ENCODE results near the gene MTFMT.

The MTFMT gene

DNA sequence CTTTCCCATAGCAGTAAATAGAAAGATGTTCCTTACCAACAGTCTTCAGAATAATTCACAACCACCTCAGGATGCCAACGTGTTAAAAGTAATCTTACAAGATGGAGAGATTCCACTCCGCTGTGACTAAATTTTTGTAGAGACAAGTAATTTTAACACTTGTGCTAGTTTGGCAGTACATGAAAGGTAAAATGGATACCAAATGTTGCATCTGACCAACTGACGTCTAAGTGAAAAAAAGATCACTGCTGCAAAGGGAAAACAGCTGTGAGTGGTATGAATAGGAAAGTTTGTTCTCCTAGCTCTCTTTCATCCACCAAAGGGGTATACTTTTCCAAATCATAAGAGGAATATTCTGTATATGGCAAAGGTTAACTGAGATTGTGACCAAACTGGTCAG is 42.3 kb downstream of the MTFMT start:
- no peak overlapping the region for H3K27ac ChIP-seq (ENCODE audit: low read depth, low read length)
- no peak overlapping the region for H3K9ac ChIP-seq (ENCODE audit: low read length)
- H3K4me3 ChIP-seq (ENCODE audit: low read length): no peak overlapping the region
- H3K27me3 ChIP-seq (ENCODE audit: control insufficient read depth, insufficient read depth, low read length): no peaks in the 10 kb centered on the region
- H3K36me3 ChIP-seq (ENCODE audit: control insufficient read depth, insufficient read depth, low read length): no peaks in the 10 kb centered on the region
- H3K4me1 ChIP-seq (ENCODE audit: control insufficient read depth, insufficient read depth, low read length): peaks cover 3% of the 10 kb centered on the region

DNA sequence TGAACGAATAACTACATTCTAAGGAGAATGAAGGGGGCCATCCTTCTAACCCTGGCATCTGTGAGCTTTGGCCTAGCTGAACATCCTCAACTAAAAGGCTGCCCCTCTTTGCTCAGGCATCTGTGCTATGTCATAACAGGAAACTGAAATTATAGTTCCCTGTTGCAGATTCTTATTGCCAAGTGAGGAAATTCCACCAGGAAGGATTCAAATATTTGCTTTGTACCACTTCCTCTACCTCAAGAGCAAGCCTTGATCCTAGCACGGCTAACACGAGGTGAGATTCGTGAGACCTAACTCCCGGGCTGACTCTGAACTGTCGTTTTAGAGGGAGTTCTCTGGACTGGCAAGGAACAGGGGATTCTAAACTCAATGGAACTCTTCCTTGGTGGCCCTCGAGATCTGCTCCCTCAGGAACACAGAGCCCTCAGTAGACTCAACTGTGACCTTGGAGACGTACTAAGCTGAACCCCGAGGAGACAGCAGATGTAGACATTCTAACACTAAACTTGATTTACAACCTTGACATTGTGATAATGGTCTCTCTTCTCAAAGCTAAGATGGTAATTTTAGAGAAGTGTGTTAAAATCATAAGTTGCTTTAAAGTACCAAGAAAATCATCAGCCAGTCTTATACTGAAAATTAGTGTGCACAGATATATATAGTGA is 43.9 kb downstream of the MTFMT start:
- Histone ChIP-seq H3K36me3 (ENCODE audit: control insufficient read depth, insufficient read depth, low read length) (no peaks in the 10 kb centered on the region), H3K9ac (ENCODE audit: low read length) (no peak overlapping the region), H3K27ac (ENCODE audit: low read depth, low read length) (no peak overlapping the region), H3K27me3 (ENCODE audit: control insufficient read depth, insufficient read depth, low read length) (no peaks in the 10 kb centered on the region), H3K4me3 (ENCODE audit: low read length) (no peak overlapping the region), H3K4me1 (ENCODE audit: control insufficient read depth, insufficient read depth, low read length) (peaks cover 3% of the 10 kb centered on the region)

DNA sequence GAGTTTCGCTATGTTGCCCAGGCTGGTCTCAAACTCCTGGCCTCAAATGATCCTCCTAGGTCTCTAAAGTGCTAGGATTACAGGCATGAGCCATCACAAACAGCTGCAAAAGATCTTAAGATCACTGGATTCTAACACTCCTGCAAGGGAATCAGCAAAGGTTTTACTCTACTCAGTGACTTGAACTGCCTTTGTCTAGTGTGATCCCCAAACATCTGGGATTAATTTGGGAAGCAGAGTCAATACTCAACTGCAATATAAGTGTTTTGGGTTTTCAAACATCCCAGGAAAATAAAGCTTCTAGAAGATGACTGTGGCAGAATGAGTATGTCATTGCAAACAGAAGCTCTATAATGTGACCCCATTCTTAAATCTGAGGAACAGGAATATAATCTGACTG is 47.0 kb downstream of the MTFMT start:
- Histone ChIP-seq H3K9ac (ENCODE audit: low read length) (no peak overlapping the region), H3K4me3 (ENCODE audit: low read length) (no peak overlapping the region), H3K4me1 (ENCODE audit: control insufficient read depth, insufficient read depth, low read length) (no peaks in the 10 kb centered on the region), H3K36me3 (ENCODE audit: control insufficient read depth, insufficient read depth, low read length) (peaks cover 12% of the 10 kb centered on the region), H3K27ac (ENCODE audit: low read depth, low read length) (no peak overlapping the region), H3K27me3 (ENCODE audit: control insufficient read depth, insufficient read depth, low read length) (no peaks in the 10 kb centered on the region)

DNA sequence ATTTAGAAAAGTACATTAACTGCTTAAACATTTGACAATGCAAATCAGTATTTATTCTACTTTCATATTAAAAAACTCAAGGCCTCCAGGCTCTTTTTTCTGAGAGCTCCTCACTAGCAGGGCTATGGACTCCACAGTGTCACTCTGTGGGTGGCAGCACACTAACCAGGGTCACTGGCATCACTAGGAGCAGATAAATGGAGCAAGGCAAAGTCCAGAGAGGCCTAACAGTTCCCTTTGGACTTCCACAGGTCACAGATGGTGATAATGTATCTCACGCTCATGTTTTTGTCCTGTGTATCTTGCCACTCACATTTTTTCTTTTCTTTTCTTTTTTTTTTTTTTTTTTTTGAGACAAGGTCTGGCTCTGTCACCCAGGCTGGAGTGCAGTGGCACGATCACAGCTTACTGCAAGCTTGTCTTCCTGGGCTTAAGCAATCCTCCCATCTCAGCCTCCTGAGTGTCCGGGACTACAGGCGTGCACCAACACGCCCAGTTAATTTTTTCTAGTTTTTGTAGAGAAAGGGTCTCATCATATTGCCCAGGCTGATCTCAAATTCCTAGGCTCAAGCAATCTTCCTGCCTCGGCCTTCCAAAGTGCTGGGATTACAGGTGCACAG is 47.5 kb downstream of the MTFMT start:
- no peaks in the 10 kb centered on the region for H3K27me3 ChIP-seq (ENCODE audit: control insufficient read depth, insufficient read depth, low read length)
- peaks cover 12% of the 10 kb centered on the region for H3K36me3 ChIP-seq (ENCODE audit: control insufficient read depth, insufficient read depth, low read length)
- no peak overlapping the region for H3K27ac ChIP-seq (ENCODE audit: low read depth, low read length)
- no peak overlapping the region for H3K4me3 ChIP-seq (ENCODE audit: low read length)
- H3K9ac ChIP-seq (ENCODE audit: low read length): no peak overlapping the region
- no peaks in the 10 kb centered on the region for H3K4me1 ChIP-seq (ENCODE audit: control insufficient read depth, insufficient read depth, low read length)

DNA sequence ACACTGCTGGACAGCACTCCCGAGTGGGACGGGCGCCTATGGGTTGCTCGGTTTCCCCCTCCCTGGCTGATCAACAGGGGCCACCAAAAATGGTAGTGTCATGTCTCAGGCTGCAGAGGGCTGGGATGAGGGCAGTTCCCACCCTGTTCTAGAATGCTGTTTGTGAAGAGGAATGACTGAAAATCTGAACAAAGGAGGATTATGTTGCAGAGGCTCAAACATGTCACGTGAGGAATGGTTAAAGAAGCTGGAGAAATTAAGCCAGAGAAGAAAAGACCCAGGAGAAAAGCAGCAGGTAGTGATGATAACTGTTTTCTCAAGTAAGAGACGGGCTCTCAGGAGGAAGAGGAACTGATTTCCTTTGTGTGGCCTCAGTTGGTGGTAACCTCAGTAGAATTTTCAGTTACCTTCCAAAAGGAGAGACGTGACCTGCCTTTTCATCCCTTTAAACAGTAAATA is 50.2 kb downstream of the MTFMT start:
- no peak overlapping the region for H3K9ac ChIP-seq (ENCODE audit: low read length)
- no peak overlapping the region for H3K27ac ChIP-seq (ENCODE audit: low read depth, low read length)

DNA sequence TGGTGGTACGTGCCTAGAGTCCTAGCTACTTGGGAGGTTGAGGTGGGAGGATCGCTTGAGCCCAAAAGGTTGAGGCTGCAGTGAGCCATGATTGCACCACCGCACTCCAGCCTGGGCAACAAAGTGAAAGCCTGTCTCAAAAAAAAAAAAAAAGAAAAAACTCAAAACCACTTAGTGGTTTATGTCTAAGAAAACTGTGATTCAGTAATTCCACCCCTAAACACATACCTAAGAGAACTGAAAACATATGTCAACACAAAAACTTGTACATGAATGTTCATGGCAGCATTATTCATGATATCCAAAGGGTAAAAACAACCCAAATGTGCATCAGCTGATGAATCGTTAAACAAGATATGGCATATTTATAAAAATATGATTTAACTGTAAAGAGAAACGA is 54.0 kb downstream of the MTFMT start:
- no peaks in the 10 kb centered on the region for H3K4me1 ChIP-seq (ENCODE audit: control insufficient read depth, insufficient read depth, low read length)
- peaks cover 24% of the 10 kb centered on the region for H3K36me3 ChIP-seq (ENCODE audit: control insufficient read depth, insufficient read depth, low read length)
- H3K4me3 ChIP-seq (ENCODE audit: low read length): no peak overlapping the region
- no peak overlapping the region for H3K27ac ChIP-seq (ENCODE audit: low read depth, low read length)
- no peaks in the 10 kb centered on the region for H3K27me3 ChIP-seq (ENCODE audit: control insufficient read depth, insufficient read depth, low read length)
- H3K9ac ChIP-seq (ENCODE audit: low read length): no peak overlapping the region

More for the DNA sequence above, 50.2 kb downstream of the MTFMT start:
- no peaks in the 10 kb centered on the region for H3K4me1 ChIP-seq (ENCODE audit: control insufficient read depth, insufficient read depth, low read length)
- H3K27me3 ChIP-seq (ENCODE audit: control insufficient read depth, insufficient read depth, low read length): no peaks in the 10 kb centered on the region
- H3K36me3 ChIP-seq (ENCODE audit: control insufficient read depth, insufficient read depth, low read length): peaks cover 15% of the 10 kb centered on the region
- no peak overlapping the region for H3K4me3 ChIP-seq (ENCODE audit: low read length)

DNA sequence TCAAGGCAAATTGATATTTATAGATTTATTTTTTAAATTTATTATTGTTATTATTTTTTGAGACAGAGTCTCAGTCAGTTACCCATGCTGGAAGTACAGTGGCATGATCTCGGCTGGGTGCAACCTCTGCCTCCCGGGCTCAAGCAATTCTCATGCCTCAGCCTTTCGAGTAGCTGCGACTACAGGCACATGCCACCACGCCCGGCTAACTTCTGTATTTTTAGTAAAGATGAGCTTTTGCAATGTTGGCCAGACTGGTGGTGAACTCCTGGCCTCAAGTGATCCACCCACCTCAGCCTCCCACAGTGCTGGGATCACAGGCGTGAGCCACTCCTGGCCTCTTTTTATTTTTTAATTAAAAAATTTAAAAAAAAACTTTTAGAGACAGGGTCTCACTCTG is 58.7 kb downstream of the MTFMT start:
- Histone ChIP-seq H3K9ac (ENCODE audit: low read length) (no peak overlapping the region), H3K36me3 (ENCODE audit: control insufficient read depth, insufficient read depth, low read length) (peaks cover 25% of the 10 kb centered on the region), H3K4me3 (ENCODE audit: low read length) (no peak overlapping the region), H3K27me3 (ENCODE audit: control insufficient read depth, insufficient read depth, low read length) (no peaks in the 10 kb centered on the region), H3K4me1 (ENCODE audit: control insufficient read depth, insufficient read depth, low read length) (no peaks in the 10 kb centered on the region), H3K27ac (ENCODE audit: low read depth, low read length) (no peak overlapping the region)

DNA sequence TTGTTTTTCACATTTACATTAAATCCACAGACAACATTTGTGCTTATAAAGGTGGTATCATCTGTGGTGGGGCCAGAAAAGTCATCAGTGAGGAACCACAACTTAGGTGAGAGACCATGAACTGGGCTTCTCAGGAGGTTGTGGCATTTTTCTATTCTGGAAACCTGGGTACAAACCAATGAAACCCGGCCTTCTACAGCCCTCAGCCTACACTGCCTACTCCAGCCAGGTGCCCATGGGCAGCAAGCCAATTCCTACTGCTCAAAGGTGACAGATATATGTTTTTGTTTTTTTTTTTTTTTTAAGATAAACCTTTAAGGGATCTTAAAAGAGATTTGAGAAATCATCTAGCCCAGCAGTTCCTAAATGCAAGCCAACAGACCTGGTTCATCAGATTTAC is 60.0 kb downstream of the MTFMT start:
- H3K36me3 ChIP-seq (ENCODE audit: control insufficient read depth, insufficient read depth, low read length): peaks cover 28% of the 10 kb centered on the region
- H3K27ac ChIP-seq (ENCODE audit: low read depth, low read length): no peak overlapping the region
- no peaks in the 10 kb centered on the region for H3K27me3 ChIP-seq (ENCODE audit: control insufficient read depth, insufficient read depth, low read length)
- no peaks in the 10 kb centered on the region for H3K4me1 ChIP-seq (ENCODE audit: control insufficient read depth, insufficient read depth, low read length)
- H3K9ac ChIP-seq (ENCODE audit: low read length): no peak overlapping the region
- H3K4me3 ChIP-seq (ENCODE audit: low read length): no peak overlapping the region

DNA sequence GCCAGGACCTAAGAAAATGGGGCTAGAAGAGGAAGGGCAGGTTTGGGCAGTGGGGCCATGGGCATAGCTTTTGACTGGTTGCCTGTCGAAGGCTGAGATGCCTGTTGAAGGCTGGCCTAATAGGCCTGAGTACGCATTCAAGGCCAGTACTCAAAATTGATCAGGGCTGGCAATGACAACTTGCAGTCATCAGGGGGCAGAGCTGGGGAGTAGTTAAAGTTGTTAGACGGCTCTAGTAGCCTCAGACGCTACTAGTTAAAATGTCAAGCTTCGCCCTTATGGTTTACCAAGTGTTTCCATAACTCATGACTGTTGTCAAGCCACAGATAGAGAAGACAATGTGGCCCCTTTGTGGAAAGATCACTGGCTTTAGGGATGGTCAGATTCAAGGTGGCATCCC is 68.4 kb downstream of the MTFMT start:
- no peaks in the 10 kb centered on the region for H3K27me3 ChIP-seq (ENCODE audit: control insufficient read depth, insufficient read depth, low read length)
- H3K4me3 ChIP-seq (ENCODE audit: low read length): no peak overlapping the region
- H3K4me1 ChIP-seq (ENCODE audit: control insufficient read depth, insufficient read depth, low read length): no peaks in the 10 kb centered on the region
- no peak overlapping the region for H3K27ac ChIP-seq (ENCODE audit: low read depth, low read length)
- no peak overlapping the region for H3K9ac ChIP-seq (ENCODE audit: low read length)
- peaks cover 46% of the 10 kb centered on the region for H3K36me3 ChIP-seq (ENCODE audit: control insufficient read depth, insufficient read depth, low read length)

DNA sequence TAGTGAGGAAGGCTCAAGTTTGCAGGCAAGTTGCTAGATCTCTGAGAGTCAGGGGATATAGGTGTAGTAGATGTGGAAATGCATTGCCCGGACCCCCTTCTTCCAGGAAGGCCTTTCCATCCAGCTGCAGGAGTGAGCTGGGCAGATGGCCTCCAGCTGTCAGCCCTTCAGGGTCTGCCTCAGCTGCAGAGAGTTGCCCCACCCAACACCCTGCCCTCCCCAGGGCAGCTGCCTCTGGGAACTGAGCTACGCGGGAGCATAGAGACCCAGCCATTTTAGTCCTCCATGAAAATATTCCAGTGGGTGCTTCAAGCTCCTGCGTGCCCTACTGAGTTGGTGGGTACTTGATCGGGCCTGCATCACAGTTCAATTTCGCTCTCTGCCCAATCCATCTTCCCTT is 69.3 kb downstream of the MTFMT start:
- H3K36me3 ChIP-seq (ENCODE audit: control insufficient read depth, insufficient read depth, low read length): peaks cover 51% of the 10 kb centered on the region
- no peaks in the 10 kb centered on the region for H3K4me1 ChIP-seq (ENCODE audit: control insufficient read depth, insufficient read depth, low read length)
- no peaks in the 10 kb centered on the region for H3K27me3 ChIP-seq (ENCODE audit: control insufficient read depth, insufficient read depth, low read length)
- H3K27ac ChIP-seq (ENCODE audit: low read depth, low read length): no peak overlapping the region
- no peak overlapping the region for H3K4me3 ChIP-seq (ENCODE audit: low read length)
- H3K9ac ChIP-seq (ENCODE audit: low read length): no peak overlapping the region

DNA sequence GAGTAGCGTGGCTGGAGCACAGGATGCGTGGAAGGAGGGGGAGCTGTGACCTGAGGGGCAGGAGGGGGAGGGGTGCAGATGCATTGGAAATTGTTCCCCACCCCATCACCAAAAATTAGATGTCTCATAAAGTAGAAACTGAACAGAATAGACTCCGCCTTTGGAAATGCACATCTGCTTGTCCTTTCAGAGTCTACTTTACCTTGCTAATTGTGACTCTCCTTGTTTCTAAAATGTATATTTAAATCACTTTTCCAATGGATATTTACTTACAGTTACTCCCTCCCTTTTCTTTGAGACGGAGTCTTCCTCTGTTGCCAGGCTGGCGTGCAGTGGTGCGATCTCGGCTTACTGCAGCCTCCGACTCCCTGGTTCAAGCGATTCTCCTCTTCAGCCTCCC is 70.3 kb downstream of the MTFMT start:
- no peak overlapping the region for H3K4me3 ChIP-seq (ENCODE audit: low read length)
- H3K4me1 ChIP-seq (ENCODE audit: control insufficient read depth, insufficient read depth, low read length): no peaks in the 10 kb centered on the region
- no peaks in the 10 kb centered on the region for H3K27me3 ChIP-seq (ENCODE audit: control insufficient read depth, insufficient read depth, low read length)
- H3K9ac ChIP-seq (ENCODE audit: low read length): no peak overlapping the region
- peaks cover 43% of the 10 kb centered on the region for H3K36me3 ChIP-seq (ENCODE audit: control insufficient read depth, insufficient read depth, low read length)
- no peak overlapping the region for H3K27ac ChIP-seq (ENCODE audit: low read depth, low read length)

DNA sequence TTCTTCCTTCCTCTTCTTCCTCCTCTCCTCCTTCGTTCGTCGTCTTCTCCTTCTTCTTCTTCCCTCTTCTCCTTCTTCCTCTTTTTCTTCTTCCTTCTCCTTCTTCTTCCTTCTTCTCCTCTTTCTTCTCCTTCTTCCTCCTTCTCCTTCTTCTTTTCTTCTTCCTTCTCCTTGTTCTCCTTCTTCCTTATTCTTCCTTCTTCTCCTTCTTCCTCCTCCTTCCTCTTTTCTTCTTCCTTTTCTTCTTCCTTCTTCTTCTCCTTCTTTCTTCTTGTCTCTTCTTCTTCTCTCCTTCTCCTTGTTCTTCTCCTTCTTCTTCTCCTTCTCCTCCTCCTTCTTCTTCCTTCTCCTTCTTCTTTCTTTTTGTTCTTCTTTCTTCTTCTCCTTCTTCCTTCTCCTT is 75.0 kb downstream of the MTFMT start:
- peaks cover 11% of the 10 kb centered on the region for H3K36me3 ChIP-seq (ENCODE audit: control insufficient read depth, insufficient read depth, low read length)

DNA sequence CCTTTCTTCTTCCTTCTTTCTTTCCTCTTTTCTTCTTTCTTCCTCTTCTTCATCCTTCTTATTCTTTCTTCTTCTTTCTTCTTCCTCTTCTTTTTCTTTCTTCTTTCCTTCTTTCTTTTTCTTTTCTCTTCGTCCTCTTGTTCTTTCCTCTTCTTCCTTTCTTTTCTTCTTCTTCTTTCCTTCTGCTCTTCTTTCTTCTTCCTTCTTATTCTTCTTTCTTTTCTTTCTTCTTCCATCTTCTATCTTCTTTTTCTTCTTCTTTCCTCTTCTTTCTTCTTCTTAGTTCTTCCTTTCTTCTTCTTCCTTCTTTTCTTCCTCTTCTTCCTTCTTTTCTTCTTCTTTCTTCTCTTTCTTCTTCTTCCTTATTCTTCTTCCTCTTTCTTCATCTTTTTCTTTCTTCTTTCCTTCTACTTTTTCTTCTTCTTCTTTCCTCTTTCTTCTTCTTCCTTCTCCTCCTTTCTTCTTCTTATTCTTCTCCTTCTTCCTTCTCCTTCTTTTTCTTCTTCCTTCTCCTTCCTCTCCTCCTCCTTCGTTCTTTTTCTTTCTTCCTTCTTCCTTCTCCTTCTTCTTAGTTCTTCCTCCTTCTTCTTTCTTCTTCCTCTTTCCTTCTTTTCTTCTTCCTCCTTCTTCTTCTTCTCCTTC is 77.5 kb downstream of the MTFMT start:
- Histone ChIP-seq H3K9ac (ENCODE audit: low read length) (no peak overlapping the region), H3K27ac (ENCODE audit: low read depth, low read length) (no peak overlapping the region), H3K4me3 (ENCODE audit: low read length) (no peak overlapping the region), H3K36me3 (ENCODE audit: control insufficient read depth, insufficient read depth, low read length) (peaks cover 5% of the 10 kb centered on the region), H3K27me3 (ENCODE audit: control insufficient read depth, insufficient read depth, low read length) (no peaks in the 10 kb centered on the region), H3K4me1 (ENCODE audit: control insufficient read depth, insufficient read depth, low read length) (no peaks in the 10 kb centered on the region)

More for the DNA sequence above, 75.0 kb downstream of the MTFMT start:
- Histone ChIP-seq H3K9ac (ENCODE audit: low read length) (no peak overlapping the region), H3K27ac (ENCODE audit: low read depth, low read length) (no peak overlapping the region), H3K4me3 (ENCODE audit: low read length) (no peak overlapping the region), H3K27me3 (ENCODE audit: control insufficient read depth, insufficient read depth, low read length) (no peaks in the 10 kb centered on the region), H3K4me1 (ENCODE audit: control insufficient read depth, insufficient read depth, low read length) (no peaks in the 10 kb centered on the region)

Measured in rectal smooth muscle tissue (tissue), 1 donor.